Neural crest cell (in vitro differentiated cells): ENCODE results near the gene PTPRU. TPM values are rescaled to one million over a fixed set of nuclear protein-coding genes. Genes with fewer than 3 reads are reported as not detected.

Source experiments
- DNase-seq: peaks from one replicate; pipeline ENCODE4 v3.0.0; 2021; ENCODE audit warnings: low read depth, mixed read lengths, low spot score
- H3K27ac Mint-ChIP-seq: one replicate; pipeline ENCODE4 v1.8.0; 2021; ENCODE audit warnings: mild to moderate bottlenecking, mixed read lengths; ENCODE audit not compliant: unreplicated experiment
- H3K27me3 Mint-ChIP-seq: 2 replicates; pipeline ENCODE4 v1.8.0; 2021; ENCODE audit warnings: low read depth, mild to moderate bottlenecking, mixed read lengths
- H3K36me3 Mint-ChIP-seq: 2 replicates; pipeline ENCODE4 v1.8.0; 2021; ENCODE audit warnings: low read depth, mild to moderate bottlenecking, mixed read lengths
- H3K4me1 Mint-ChIP-seq: 2 replicates; pipeline ENCODE4 v1.8.0; 2021; ENCODE audit warnings: mixed read lengths
- H3K4me3 Mint-ChIP-seq: one replicate; pipeline ENCODE4 v1.8.0; 2021; ENCODE audit warnings: mild to moderate bottlenecking, mixed read lengths
- H3K9me3 Mint-ChIP-seq: 2 replicates; pipeline ENCODE4 v1.8.0; 2021; ENCODE audit warnings: mixed read lengths
- CTCF ChIP-seq: fragments of 200-600 bp; sonication (generic); conservative IDR thresholded peaks from 2 replicates; pipeline ENCODE4 v1.5.0; 2021; ENCODE audit warnings: antibody characterized with exemption, mild to moderate bottlenecking
- total RNA-seq: library from RNA; stranded (reverse); gene quantifications from 2 replicates; pipeline ENCODE4 v1.2.1, GENCODE V29; 2021

PTPRU gene
- total RNA-seq, 1 donor from 2014 or later = 5.1 TPM

DNA sequence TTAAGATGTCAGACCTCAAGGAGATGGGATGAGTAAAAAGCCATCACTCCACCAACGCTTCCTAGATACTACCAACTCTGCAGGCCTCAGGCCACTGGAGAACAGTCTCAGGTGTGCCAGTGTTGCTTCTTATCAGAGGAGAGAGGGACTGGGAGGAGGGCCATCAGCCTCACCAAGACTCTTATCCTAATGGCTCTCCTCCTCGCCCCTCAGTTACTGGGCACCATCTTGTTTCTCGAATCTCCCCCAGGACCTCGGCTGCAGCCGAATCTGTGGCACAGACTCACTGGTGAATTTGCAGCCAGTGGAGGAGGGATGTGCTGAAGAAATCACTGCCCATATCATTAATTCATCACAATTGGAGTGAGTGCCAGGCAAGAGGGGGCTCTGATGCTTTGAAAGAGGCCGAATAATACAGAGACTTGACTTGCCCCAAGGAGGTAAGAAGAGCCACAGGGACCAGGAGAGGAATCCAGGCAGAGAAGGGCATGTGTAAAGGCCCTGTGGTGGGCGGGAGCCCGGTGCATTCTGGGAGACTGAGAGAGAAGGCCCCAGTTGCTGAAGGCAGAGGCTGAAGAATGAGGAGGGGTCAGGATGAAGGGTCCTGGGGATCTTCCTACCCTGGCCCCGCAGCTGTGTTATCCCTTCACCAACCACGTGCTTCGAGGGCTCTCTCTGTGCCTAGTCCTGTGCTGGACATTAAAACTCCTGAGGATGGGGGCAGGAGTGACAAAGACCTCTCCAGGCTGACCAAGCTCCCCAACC, 129.8 kb downstream of the PTPRU start:
- Mint-ChIP-seq H3K27ac (no peak overlapping the region), H3K36me3 (no peaks in the 10 kb centered on the region), H3K9me3 (no peaks in the 10 kb centered on the region), H3K4me1 (no peaks in the 10 kb centered on the region), H3K4me3 (no peak overlapping the region), H3K27me3 (peaks cover 33% of the 10 kb centered on the region)
- no peak for TF ChIP-seq CTCF
- DNase-seq = no peak

DNA sequence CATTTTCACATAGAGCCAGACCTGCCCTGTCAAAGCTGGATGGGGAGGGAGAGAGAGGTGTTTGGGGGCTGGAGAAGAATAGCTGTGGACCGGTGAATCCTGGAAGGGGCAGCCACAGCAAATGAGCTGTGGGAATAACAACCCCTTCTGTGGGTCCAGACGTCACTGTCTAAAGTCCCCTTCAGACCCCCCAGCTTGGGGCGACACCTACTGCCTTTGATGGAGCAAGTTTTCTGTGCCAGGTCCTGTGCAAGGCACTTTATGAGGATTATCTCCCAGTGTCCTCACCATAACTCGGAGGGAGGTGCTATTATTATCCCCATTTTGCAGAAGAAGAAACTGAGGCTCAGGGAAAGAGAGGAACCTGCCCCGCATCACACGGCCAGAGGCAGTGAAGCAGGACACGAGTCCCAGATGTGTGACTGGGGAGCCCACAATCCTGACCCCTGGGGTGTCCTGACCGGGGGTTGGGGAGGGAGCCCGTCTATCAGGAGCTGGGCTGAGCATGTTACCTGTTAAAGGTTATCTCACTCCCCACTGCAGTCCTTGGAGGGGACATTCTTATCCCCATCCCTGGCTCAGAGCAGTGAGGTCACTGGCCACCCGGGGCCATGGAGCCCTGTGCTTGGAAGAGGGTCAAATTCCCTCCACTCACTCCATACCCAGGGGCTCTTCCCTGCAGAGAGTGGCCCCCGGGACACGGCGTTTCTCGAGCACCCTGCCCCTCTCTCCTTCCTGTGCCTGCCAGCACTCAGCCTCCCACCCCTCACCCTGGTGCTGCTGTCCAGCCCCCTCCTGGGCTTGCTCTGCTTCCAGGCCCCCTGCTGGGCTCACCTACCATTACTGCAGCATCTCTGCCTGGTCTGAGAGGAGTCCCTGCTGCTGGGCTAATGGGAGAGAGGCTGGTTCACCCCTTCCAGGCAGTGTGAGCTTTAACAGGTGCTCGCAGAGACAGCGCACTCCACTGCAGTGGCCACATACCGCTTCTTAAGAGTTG, 132.9 kb downstream of the PTPRU start:
- TF ChIP-seq CTCF = peak; percentile 15
- Mint-ChIP-seq H3K4me1 (no peaks in the 10 kb centered on the region), H3K27ac (no peak overlapping the region), H3K27me3 (peaks cover 63% of the 10 kb centered on the region), H3K36me3 (no peaks in the 10 kb centered on the region), H3K4me3 (no peak overlapping the region), H3K9me3 (no peaks in the 10 kb centered on the region)
- no peak for DNase-seq

DNA sequence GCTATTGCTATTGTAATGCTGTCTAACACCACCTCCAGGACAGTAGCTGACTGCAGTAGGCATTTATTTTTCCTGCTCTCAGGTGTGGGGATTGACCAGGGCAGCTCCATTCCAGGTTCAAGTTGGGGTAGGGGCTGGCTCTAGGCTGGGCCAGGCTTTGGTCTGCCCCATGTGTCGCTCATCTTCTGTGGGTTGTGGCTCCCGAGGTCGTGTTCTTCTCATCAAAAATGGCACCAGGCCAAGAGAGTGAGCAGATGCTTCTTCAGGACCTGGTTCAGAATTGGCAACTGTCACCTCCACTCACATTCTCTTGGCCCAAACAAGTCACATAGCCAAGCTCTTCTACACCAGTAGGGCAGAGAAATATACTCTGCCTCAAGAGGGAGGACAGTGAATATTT, 133.7 kb downstream of the PTPRU start:
- H3K27me3 Mint-ChIP-seq = peaks cover 64% of the 10 kb centered on the region
- H3K27ac Mint-ChIP-seq = no peak overlapping the region
- TF ChIP-seq CTCF = no peak
- no peaks in the 10 kb centered on the region for H3K9me3 Mint-ChIP-seq
- no peak overlapping the region for H3K4me3 Mint-ChIP-seq
- no peak for DNase-seq
- no peaks in the 10 kb centered on the region for H3K36me3 Mint-ChIP-seq
- H3K4me1 Mint-ChIP-seq = no peaks in the 10 kb centered on the region

DNA sequence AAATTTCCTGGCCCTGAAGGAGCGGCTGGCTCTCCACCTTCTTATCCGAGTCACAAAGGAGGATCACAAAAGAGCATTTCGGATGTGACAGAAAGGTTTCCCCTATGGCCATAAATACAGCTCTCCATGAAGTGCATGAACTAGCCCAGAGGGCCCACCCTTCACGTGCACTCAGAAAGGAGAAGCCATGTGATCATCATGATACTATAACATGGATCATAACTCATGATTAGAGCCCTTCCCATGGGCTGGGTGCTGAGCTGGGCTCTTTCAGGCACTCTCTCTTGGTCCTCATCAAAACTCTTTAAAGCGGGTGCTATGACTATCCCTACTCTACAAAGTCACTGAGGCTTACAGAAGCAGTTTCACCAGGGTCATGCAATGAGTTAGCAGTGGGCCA, 135.0 kb downstream of the PTPRU start:
- H3K27ac Mint-ChIP-seq = no peak overlapping the region
- no peak overlapping the region for H3K4me3 Mint-ChIP-seq
- no peak for DNase-seq
- H3K4me1 Mint-ChIP-seq = no peaks in the 10 kb centered on the region
- peaks cover 66% of the 10 kb centered on the region for H3K27me3 Mint-ChIP-seq
- no peaks in the 10 kb centered on the region for H3K36me3 Mint-ChIP-seq
- no peak for TF ChIP-seq CTCF
- H3K9me3 Mint-ChIP-seq = no peaks in the 10 kb centered on the region

GRCh38 chr1:29372108-29372507, 135.8 kb downstream of the PTPRU start:
- no peaks in the 10 kb centered on the region for H3K36me3 Mint-ChIP-seq
- DNase-seq = no peak
- H3K4me3 Mint-ChIP-seq = no peak overlapping the region
- no peaks in the 10 kb centered on the region for H3K4me1 Mint-ChIP-seq
- peaks cover 5% of the 10 kb centered on the region for H3K9me3 Mint-ChIP-seq
- no peak for TF ChIP-seq CTCF
- no peak overlapping the region for H3K27ac Mint-ChIP-seq
- peaks cover 72% of the 10 kb centered on the region for H3K27me3 Mint-ChIP-seq

Other genes with a start within 250 kb of the PTPRU start
- gene TMEM200B, start 112.6 kb upstream of the PTPRU start, total RNA-seq = 3.7 and 3.8 TPM in 2 replicates
- gene SRSF4, start 54.6 kb upstream of the PTPRU start, total RNA-seq = 109 and 112 TPM in 2 replicates
- 24.6 and 28.4 TPM in 2 replicates for gene MECR, start 5.6 kb upstream of the PTPRU start, total RNA-seq